Endothelial cell of umbilical vein (primary cell): ENCODE results near the gene CLEC7A. TPM values are rescaled to one million over a fixed set of nuclear protein-coding genes. Genes with fewer than 3 reads are reported as not detected.

ENCODE experiments used
- BruUV-seq: library from RNA; stranded (reverse); fragments of 400-500 nt; replicated peaks from 2 replicates; lab custom pipeline; 2021; lab: Mats Ljungman, UMichigan
- CTCF ChIA-PET: fragments of 300-600, 350-600 bp; sonication (Branson Sonifier 250); formaldehyde crosslinking; loops from one replicate; lab custom pipeline; 2021; ENCODE audit warnings: antibody characterized with exemption, inconsistent platforms; lab: Charles Lee
- POLR2A ChIA-PET: fragments of 300-600, 350-600 bp; sonication (Branson Sonifier 250); formaldehyde crosslinking; loops from one replicate; lab custom pipeline; 2021; ENCODE audit warnings: antibody characterized with exemption, inconsistent platforms; lab: Charles Lee
- DNase-seq: peaks from one replicate; pipeline ENCODE4 v3.0.0-alpha.2; 2011; ENCODE audit warnings: low read depth, low spot score
- FAIRE-seq: peaks from 2 replicates; lab custom pipeline; 2011; peaks lifted over from hg19 to GRCh38; lab: Jason Lieb, UNC
- H2AFZ ChIP-seq: 2 replicates; pipeline ENCODE4 v1.6.0; 2012; ENCODE audit warnings: low read depth, low read length, control low read depth, inconsistent platforms
- H3K27ac ChIP-seq: 2 replicates; pipeline ENCODE4 v1.5.1; 2011; ENCODE audit warnings: low read depth, mild to moderate bottlenecking, control low read depth, low read length, moderate library complexity; ENCODE audit not compliant: insufficient read depth
- H3K27me3 ChIP-seq, 2 experiments: 2 replicates each; pipeline versions ENCODE4 v1.6.0 to v1.6.1; 2011; ENCODE audit warnings: low read length in 2 of 2, mixed read lengths in 1 of 2; ENCODE audit not compliant: control insufficient read depth in 2 of 2, insufficient read depth in 2 of 2
- H3K36me3 ChIP-seq, 2 experiments: 2 replicates in 1 of 2; 3 replicates in 1 of 2; pipeline ENCODE4 v1.5.1; 2011; ENCODE audit warnings: low read length in 2 of 2, mild to moderate bottlenecking in 1 of 2, moderate library complexity in 1 of 2; ENCODE audit not compliant: control insufficient read depth in 2 of 2, insufficient read depth in 2 of 2; ENCODE audit errors: extremely low read depth in 1 of 2
- H3K4me1 ChIP-seq: 3 replicates; pipeline ENCODE4 v1.5.1; 2011; ENCODE audit warnings: mild to moderate bottlenecking, low read length; ENCODE audit not compliant: control insufficient read depth, insufficient read depth; ENCODE audit errors: extremely low read depth
- H3K4me2 ChIP-seq: 2 replicates; pipeline ENCODE4 v1.6.1; 2011; ENCODE audit warnings: low read length, control low read depth, mixed read lengths; ENCODE audit not compliant: insufficient read depth
- H3K4me3 ChIP-seq, 3 experiments: fragments of 200-600 bp in 1 of 3; sonication (generic), shearing (Covaris generic) in 1 of 3; replicated peaks in 1 of 3; 2 replicates each; pipeline ENCODE4 v1.5.1; 2011 to 2016; ENCODE audit warnings: control low read depth in 3 of 3, low read length in 3 of 3, mild to moderate bottlenecking in 2 of 3, inconsistent platforms in 1 of 3, low read depth in 1 of 3, moderate library complexity in 1 of 3; ENCODE audit not compliant: insufficient read depth in 1 of 3
- H3K79me2 ChIP-seq: 2 replicates; pipeline ENCODE4 v1.6.0; 2012; ENCODE audit warnings: low read length, inconsistent platforms; ENCODE audit not compliant: control insufficient read depth, insufficient read depth
- H3K9ac ChIP-seq: replicated peaks from 2 replicates; pipeline ENCODE3; 2011; ENCODE audit warnings: low read length, control low read depth; ENCODE audit not compliant: insufficient read depth; ENCODE audit errors: extremely low read depth
- H3K9me1 ChIP-seq: replicated peaks from 3 replicates; pipeline ENCODE4 v1.6.0; 2011; ENCODE audit warnings: mild to moderate bottlenecking, low read length; ENCODE audit not compliant: control insufficient read depth, insufficient read depth; ENCODE audit errors: extremely low read depth
- H3K9me3 ChIP-seq: replicated peaks from 2 replicates; pipeline ENCODE4 v1.5.1; 2012; ENCODE audit warnings: low read length, inconsistent platforms; ENCODE audit not compliant: control insufficient read depth, insufficient read depth
- H4K20me1 ChIP-seq: replicated peaks from 2 replicates; pipeline ENCODE3; 2011; ENCODE audit warnings: mild to moderate bottlenecking, low read length; ENCODE audit not compliant: control insufficient read depth, insufficient read depth; ENCODE audit errors: extremely low read depth
- JUN ChIP-seq: IDR thresholded peaks from 2 replicates; pipeline ENCODE4 v1.6.1; 2011; ENCODE audit warnings: borderline replicate concordance, low read depth; ENCODE audit not compliant: insufficient read length, insufficient read depth
- MAX ChIP-seq: IDR thresholded peaks from 2 replicates; pipeline ENCODE4 v1.6.1; 2011; ENCODE audit not compliant: insufficient read depth, insufficient read length
- MYC ChIP-seq: IDR thresholded peaks from one replicate; pipeline ENCODE4 v1.6.1; 2011; ENCODE audit warnings: mild to moderate bottlenecking, low read depth, low read length
- POLR2AphosphoS5 ChIP-seq: IDR thresholded peaks from 2 replicates; pipeline ENCODE4 v1.6.1; 2012; ENCODE audit warnings: low read depth, mild to moderate bottlenecking, control low read depth, low read length, moderate library complexity; ENCODE audit not compliant: insufficient read depth
- dilution Hi-C: fragments of 300-500 bp; cut with MboI; formaldehyde crosslinking; loops from one replicate; pipeline ENCODE4 v1.15.0; 2019; ENCODE audit warnings: low sequenced_read_pairs; ENCODE audit not compliant: extremely low pct_ligation_motif_present
- intact Hi-C: fragments of 100-400 bp; cut with micrococcal nuclease; formaldehyde crosslinking; loops from one replicate; pipeline ENCODE4 v1.10.0; 2022
- polyA plus RNA-seq, 4 experiments: library from polyadenylated mRNA; depleted of rRNA in 3 of 4; stranded (reverse) in 3 of 4; unstranded in 1 of 4; fragments of >200 nt; gene quantifications; 2 replicates each; pipeline versions ENCODE4 v1.2.1 to v1.2.3, GENCODE V29; 2011 to 2012; ENCODE audit warnings: missing spikeins in 1 of 4
- total RNA-seq: library from RNA; stranded (reverse); gene quantifications from 2 replicates; pipeline ENCODE4 v1.2.3, GENCODE V29; 2021
- TF ChIP-seq, protein P1 (sequence below), 2 donors: IDR thresholded peaks; 1 replicate in 1 of 2; 2 replicates in 1 of 2; pipeline ENCODE4 v1.5.1; 2011; ENCODE audit warnings: low read length in 2 of 2, mild to moderate bottlenecking in 2 of 2, moderate library complexity in 2 of 2, control low read depth in 1 of 2, inconsistent platforms in 1 of 2, low read depth in 1 of 2; ENCODE audit not compliant: insufficient read depth in 1 of 2; ENCODE audit errors: extremely low read depth in 1 of 2

CLEC7A gene
- total and polyA plus RNA-seq, 2 donors (not counting 3 experiments of a cell fraction or from before 2014, with no cell fraction given) = not detected

- DNase-seq (no peak), FAIRE-seq (no peak)
- H2AFZ ChIP-seq = no peak overlapping the region
- no peak overlapping the region for H3K27ac ChIP-seq
- dilution Hi-C loops = no loop called here
- no peak overlapping the region for H3K9ac ChIP-seq
- peaks cover 20% of the 10 kb centered on the region for H3K79me2 ChIP-seq
- no peak overlapping the region for H3K4me3 ChIP-seq
- TF ChIP-seq, protein P1, sequence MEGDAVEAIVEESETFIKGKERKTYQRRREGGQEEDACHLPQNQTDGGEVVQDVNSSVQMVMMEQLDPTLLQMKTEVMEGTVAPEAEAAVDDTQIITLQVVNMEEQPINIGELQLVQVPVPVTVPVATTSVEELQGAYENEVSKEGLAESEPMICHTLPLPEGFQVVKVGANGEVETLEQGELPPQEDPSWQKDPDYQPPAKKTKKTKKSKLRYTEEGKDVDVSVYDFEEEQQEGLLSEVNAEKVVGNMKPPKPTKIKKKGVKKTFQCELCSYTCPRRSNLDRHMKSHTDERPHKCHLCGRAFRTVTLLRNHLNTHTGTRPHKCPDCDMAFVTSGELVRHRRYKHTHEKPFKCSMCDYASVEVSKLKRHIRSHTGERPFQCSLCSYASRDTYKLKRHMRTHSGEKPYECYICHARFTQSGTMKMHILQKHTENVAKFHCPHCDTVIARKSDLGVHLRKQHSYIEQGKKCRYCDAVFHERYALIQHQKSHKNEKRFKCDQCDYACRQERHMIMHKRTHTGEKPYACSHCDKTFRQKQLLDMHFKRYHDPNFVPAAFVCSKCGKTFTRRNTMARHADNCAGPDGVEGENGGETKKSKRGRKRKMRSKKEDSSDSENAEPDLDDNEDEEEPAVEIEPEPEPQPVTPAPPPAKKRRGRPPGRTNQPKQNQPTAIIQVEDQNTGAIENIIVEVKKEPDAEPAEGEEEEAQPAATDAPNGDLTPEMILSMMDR (IDR thresholded peaks at IDR 0.05; ENCODE audit: extremely low read depth in 1 of 2, insufficient read depth in 1 of 2, low read depth in 1 of 2, low read length in 2 of 2) = no peak
- no peak for TF ChIP-seq MYC
- TF ChIP-seq MAX = no peak
- no peak for TF ChIP-seq POLR2AphosphoS5
- no peak for TF ChIP-seq JUN
- H3K9me3 ChIP-seq = no peaks in the 10 kb centered on the region
- H4K20me1 ChIP-seq = no peaks in the 10 kb centered on the region
- no peaks in the 10 kb centered on the region for H3K27me3 ChIP-seq
- intact Hi-C loops = no loop called here
- no peaks in the 10 kb centered on the region for H3K9me1 ChIP-seq
- BruUV-seq = no TSS peak
- no peaks in the 10 kb centered on the region for H3K36me3 ChIP-seq
- ChIA-PET POLR2A (no interaction called here), CTCF (no interaction called here)
- peaks cover 7% of the 10 kb centered on the region for H3K4me1 ChIP-seq
- H3K4me2 ChIP-seq = no peak overlapping the region
Measured at GRCh38 chr12:10095971-10096370, 34.0 kb downstream of the CLEC7A start.
